PFSK-1 (cell line): ENCODE results near the gene ZNF276.
A peak's percentile ranks its signal among the peaks of the same experiment; 100 is the strongest.

Experiments used
- FOXP2 ChIP-seq: optimal IDR thresholded peaks from 2 replicates; pipeline ENCODE3; 2011; ENCODE audit warnings: borderline replicate concordance, control low read depth, inconsistent platforms; ENCODE audit not compliant: insufficient read depth; ENCODE audit errors: extremely low read length, extremely low read depth
- POLR2AphosphoS5 ChIP-seq: IDR thresholded peaks from 2 replicates; pipeline ENCODE4 v1.6.1; 2012; ENCODE audit warnings: low read depth, mild to moderate bottlenecking, control low read depth, low read length, moderate library complexity
- SIN3A ChIP-seq: IDR thresholded peaks from 2 replicates; pipeline ENCODE4 v1.6.1; 2012; ENCODE audit warnings: mild to moderate bottlenecking, low read length, moderate library complexity, borderline replicate concordance; ENCODE audit not compliant: insufficient read depth
- TAF1 ChIP-seq: IDR thresholded peaks from 2 replicates; pipeline ENCODE4 v1.6.1; 2012; ENCODE audit warnings: low read length, control low read depth, borderline replicate concordance; ENCODE audit not compliant: insufficient read depth
- TF ChIP-seq, protein P1 (sequence below), 2 experiments: IDR thresholded peaks; 2 replicates each; pipeline versions ENCODE4 v1.6.1 to v1.8.0; 2011 to 2012; ENCODE audit warnings: low read depth in 2 of 2, low read length in 2 of 2, control low read depth in 1 of 2, inconsistent platforms in 1 of 2, mild to moderate bottlenecking in 1 of 2, moderate library complexity in 1 of 2; ENCODE audit not compliant: insufficient read depth in 1 of 2

ZNF276 gene

DNA sequence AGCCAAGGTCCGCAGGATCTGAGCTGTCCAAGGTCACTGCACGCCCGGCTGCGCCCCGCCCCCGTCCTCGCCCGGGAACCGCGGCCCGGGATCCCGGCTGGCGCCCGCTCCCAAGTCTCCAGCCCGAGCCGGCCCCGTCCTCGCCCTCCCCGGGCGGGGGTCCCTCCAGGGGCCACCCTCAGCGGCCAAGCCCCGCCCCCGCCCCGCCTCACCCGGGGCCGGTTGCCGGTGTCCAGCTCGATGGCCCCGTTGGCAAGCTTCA is 855 bp upstream of the ZNF276 start:
- no peak; the same call in 1 of the 2 replicates for TF ChIP-seq SIN3A
- TF ChIP-seq, protein P1, sequence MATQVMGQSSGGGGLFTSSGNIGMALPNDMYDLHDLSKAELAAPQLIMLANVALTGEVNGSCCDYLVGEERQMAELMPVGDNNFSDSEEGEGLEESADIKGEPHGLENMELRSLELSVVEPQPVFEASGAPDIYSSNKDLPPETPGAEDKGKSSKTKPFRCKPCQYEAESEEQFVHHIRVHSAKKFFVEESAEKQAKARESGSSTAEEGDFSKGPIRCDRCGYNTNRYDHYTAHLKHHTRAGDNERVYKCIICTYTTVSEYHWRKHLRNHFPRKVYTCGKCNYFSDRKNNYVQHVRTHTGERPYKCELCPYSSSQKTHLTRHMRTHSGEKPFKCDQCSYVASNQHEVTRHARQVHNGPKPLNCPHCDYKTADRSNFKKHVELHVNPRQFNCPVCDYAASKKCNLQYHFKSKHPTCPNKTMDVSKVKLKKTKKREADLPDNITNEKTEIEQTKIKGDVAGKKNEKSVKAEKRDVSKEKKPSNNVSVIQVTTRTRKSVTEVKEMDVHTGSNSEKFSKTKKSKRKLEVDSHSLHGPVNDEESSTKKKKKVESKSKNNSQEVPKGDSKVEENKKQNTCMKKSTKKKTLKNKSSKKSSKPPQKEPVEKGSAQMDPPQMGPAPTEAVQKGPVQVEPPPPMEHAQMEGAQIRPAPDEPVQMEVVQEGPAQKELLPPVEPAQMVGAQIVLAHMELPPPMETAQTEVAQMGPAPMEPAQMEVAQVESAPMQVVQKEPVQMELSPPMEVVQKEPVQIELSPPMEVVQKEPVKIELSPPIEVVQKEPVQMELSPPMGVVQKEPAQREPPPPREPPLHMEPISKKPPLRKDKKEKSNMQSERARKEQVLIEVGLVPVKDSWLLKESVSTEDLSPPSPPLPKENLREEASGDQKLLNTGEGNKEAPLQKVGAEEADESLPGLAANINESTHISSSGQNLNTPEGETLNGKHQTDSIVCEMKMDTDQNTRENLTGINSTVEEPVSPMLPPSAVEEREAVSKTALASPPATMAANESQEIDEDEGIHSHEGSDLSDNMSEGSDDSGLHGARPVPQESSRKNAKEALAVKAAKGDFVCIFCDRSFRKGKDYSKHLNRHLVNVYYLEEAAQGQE (IDR thresholded peaks at IDR 0.05; ENCODE audit: insufficient read depth in 1 of 2, low read depth in 2 of 2, low read length in 2 of 2) = peak; percentile 53 to 57; a peak in 1 of 4 replicates
- TF ChIP-seq FOXP2 = no peak
- 0 out of 2 replicates have a peak, but pooled peaks have one; percentile 13 for TF ChIP-seq POLR2AphosphoS5
- no peak for TF ChIP-seq TAF1

DNA sequence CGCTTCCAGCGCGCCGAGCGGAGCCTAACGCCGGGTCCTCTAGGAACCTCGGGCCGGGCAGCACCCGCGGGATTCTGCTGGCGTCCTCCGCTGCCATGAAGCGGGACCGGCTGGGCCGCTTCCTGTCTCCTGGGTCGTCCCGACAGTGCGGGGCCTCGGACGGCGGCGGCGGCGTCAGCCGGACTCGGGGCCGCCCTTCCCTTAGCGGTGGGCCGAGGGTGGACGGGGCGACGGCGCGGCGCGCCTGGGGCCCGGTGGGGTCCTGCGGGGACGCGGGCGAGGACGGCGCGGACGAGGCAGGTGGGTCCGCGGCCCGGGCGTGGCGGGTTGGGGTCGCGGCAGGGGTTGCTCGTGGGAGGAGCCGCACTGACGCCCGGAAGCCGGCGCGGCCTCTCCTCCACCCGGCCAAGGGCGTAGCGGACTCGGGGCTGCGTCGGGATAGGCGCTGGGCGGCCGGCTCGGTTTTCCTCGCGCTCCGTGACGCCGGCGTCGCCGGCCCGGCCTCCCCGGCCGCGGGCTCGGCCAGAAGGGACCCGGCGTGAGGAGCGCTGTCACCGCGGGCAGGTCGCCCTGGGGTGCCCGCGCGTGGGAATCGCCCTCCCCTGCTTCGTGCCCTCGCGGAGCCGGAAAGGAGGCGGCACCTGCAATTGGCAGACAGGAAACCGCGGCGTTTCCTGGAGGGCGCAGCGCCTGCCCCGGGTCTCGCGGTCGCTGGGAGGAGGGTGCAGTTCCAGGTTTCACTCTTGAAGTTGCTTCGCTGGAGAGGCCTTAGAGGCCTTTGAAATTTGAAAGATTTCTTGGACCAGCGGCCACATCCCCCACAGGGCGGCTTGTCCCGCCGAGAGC is 432 bp downstream of the ZNF276 start:
- TF ChIP-seq POLR2AphosphoS5 (no peak), TAF1 (no peak), FOXP2 (no peak), SIN3A (no peak)
- TF ChIP-seq, protein P1 (IDR thresholded peaks at IDR 0.05; ENCODE audit: insufficient read depth in 1 of 2, low read depth in 2 of 2, low read length in 2 of 2) = no peak

DNA sequence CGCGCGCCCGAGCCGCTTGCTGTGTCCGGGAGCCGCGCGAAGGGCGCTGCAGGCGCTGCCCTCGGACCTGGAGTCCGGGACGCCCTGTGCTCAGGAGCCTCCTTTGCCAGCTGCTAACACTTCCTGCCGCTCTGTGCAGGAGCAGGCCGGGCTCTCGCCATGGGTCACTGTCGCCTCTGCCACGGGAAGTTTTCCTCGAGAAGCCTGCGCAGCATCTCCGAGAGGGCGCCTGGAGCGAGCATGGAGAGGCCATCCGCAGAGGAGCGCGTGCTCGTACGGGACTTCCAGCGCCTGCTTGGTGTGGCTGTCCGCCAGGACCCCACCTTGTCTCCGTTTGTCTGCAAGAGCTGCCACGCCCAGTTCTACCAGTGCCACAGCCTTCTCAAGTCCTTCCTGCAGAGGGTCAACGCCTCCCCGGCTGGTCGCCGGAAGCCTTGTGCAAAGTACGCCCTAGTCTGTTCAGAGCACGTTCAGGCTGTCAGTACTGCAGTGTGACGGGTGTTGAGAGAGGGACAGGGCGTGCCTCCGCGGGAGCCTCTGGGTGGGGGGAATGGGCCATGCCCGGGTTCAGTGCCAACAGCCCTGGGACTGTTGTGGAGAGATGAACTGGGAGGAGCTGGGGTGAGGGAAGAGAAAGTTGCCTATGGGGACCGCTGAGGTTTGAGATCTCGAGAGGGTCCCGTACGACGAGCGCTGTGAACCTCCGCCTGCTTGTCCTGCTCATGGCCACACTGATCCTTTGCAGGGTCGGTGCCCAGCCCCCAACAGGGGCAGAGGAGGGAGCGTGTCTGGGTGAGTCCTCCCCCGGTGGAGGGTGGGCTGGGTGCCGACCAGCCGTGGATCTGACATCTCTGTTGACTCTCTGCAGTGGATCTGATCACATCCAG is 1.3 kb downstream of the ZNF276 start:
- TF ChIP-seq SIN3A (peak; percentile 80; the same call in 1 of the 2 replicates), FOXP2 (no peak), POLR2AphosphoS5 (peak; percentile 62; the same call in 1 of the 2 replicates), TAF1 (peak; percentile 34; the same call in 1 of the 2 replicates)
- TF ChIP-seq, protein P1 (IDR thresholded peaks at IDR 0.05; ENCODE audit: insufficient read depth in 1 of 2, low read depth in 2 of 2, low read length in 2 of 2) = no peak

DNA sequence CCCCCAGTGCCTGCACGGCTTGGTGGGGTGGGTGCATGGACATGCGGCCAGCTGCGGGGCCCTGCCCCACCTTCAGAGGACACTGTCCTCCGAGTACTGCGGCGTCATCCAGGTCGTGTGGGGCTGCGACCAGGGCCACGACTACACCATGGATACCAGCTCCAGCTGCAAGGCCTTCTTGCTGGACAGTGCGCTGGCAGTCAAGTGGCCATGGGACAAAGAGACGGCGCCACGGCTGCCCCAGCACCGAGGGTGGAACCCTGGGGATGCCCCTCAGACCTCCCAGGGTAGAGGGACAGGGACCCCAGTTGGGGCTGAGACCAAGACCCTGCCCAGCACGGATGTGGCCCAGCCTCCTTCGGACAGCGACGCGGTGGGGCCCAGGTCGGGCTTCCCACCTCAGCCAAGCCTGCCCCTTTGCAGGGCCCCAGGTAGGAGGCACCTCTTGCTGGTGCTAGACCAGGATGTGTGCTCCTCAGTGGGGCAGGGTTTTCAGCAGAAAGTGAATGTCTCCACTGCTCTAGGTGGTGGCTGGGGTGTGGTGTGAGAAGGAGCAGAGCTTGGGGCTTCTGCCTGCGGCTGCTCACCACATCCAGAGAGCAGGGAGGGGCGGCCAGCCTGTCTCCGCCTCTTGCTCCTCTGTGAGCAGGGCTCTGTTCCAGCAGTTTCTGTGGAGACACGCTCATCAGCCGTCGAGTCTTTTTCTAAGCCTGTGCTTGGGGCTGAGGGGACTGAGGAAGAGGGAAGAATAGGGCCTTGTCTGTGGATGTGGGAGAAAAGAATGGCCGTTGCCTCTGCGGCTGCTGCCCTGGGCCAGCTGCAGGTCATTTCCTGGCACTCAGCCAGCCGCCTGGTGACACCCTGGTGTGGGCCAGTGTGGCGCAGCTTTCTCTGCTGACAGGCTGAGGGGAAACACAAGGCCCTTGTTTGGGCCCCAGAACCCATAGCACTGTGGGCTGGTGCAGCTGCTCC is 2.2 kb downstream of the ZNF276 start:
- TF ChIP-seq, protein P1 (IDR thresholded peaks at IDR 0.05; ENCODE audit: insufficient read depth in 1 of 2, low read depth in 2 of 2, low read length in 2 of 2) = no peak
- TF ChIP-seq SIN3A (no peak), POLR2AphosphoS5 (no peak), FOXP2 (no peak), TAF1 (no peak)
